GM18505 (cell line): ENCODE data around the gene LILRA5.
"Not testable (repeated sequence)": the region's sequence is repeated elsewhere in the genome, so short reads cannot be mapped to it uniquely, and the experiment has no call there.

ENCODE experiments used
- ATAC-seq: cut with Tn5 transposase; IDR thresholded peaks from one replicate; pipeline ENCODE4 v1.9.1; 2021; ENCODE audit not compliant: unreplicated experiment
- POLR2A ChIP-seq: IDR thresholded peaks from 4 replicates; pipeline ENCODE4 v1.6.1; 2011; ENCODE audit warnings: borderline replicate concordance; ENCODE audit not compliant: insufficient read depth, insufficient read length; ENCODE audit errors: extremely low read depth

LILRA5 gene

DNA sequence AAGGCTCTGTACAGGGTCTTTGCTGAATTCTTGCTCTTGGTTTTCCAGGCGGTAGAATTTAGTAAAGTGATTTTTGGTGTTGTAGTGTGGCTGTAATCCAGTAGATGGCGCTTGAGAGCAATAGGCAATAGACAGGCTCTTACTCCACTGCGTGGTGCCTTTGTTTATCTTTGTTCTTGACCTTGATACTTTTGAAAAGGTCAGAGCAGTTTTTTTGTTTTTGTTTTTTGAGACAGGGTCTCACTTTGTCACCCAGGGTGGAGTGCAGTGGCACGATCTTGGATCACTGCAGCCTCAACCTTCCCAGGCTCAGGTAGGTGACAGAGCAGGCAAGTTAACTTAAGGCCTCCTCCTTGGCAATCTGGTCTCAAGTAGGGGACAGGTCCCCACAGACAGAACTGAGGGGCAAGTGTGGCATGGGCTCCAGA, 12.2 kb upstream of the LILRA5 start:
- no peak for TF ChIP-seq POLR2A
- no peak for ATAC-seq

DNA sequence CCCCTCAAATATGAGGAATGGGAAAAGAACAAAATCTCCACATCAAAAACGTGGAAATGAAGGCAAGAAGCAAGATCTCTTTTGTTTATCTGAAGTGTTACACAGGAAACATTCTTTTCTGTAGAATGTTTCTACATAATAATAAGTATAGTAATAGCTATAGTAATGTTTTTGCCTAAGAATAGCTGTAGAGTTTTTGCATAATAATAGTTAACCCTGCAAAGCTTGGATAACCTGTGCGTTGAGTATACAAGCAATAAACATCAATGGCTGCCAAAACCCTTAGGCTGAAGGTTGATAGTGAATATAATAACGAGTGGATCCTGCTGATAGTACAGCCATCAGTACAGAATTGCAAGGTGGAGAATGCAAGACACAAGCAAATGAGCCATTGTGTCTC, 11.1 kb upstream of the LILRA5 start:
- ATAC-seq = no peak
- no peak for TF ChIP-seq POLR2A

DNA sequence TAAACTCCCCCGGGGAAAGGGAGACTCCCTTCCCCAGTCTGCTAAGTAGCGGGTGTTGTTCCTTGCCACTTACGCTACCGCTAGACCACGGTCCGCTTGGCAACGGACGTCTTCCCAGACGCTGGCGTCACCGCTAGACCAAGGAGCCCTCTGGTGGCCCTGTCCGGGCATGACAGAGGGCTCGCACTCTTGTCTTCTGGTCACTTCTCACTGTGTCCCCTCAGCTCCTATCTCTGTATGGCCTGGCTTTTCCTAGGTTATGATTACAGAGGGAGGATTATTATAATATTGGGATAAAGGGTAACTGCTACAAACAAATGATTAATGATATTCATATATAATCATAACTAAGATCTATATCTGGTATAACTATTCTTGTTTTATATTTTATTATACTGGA, 10.0 kb upstream of the LILRA5 start:
- not testable (repeated sequence) for ATAC-seq

DNA sequence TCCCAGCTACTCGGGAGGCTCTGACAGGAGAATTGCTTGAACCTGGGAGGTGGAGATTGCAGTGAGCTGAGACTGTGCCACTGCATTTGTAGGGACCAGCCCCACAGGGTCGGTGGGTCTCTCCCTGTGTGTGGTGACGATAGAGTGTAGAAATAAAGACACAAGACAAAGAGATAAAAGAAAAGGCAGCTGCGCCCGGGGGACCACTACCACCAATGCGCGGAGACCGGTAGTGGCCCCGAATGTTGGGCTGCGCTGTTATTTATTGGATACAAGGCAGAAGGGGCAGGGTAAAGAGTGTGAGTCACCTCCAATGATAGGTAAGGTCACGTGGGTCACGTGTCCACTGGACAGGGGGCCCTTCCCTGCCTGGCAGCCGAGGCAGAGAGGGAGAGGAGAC, 9.3 kb upstream of the LILRA5 start:
- not testable (repeated sequence) for ATAC-seq

DNA sequence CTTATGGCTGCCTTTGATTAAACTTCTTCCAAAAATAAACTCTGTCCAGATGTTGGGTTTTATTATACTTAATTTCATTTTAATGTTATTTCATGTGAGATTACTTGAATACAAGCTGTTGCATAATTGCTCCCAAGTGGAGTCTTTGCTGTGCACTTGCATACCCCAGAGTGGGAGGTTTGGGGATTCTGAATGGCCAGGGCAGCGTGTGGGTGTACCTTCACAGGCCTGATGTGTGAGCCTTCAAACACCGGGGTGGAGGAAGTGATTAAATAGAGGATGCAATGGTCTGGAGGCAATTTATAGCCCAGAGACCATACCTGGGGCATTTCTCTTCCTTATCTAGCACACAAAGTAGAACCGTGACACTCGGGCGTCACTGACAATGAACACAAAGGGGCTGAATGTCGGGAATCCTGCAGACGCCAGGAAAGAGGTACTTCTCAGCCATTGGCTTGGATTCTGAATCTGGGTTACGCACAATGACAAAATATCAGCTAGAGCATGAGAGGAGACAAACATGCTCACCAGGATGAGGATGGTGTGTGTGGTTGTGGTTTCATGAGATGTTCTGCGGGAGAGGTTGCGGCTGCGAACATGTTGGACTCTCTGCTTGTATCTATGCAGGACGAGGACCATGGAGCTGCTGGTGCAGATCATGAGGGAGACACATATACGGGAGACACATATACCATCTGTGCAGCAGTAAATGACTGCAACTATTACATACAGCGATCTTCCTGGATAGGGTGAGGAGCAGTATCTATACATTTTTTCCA, 7.1 kb upstream of the LILRA5 start:
- no peak for ATAC-seq
- TF ChIP-seq POLR2A = no peak

DNA sequence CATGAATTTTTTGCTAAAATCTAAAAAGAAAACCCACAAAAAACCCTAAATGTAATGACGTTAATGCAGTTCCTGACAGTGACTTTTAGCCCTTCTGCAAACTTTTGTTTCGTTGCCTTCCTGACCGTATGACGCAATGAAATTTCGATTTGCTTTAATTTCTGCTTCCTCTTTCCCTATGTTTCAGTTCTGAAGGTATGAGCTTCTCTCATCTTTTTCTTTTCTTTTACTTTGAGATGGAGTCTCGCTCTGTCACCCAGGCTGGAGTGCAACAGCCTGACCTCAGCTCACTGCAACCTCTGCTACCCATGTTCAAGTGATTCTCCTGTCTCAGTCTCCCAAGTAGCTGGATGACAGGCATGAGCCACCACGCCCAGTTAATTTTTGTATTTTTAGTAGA, 6.1 kb upstream of the LILRA5 start:
- no peak for TF ChIP-seq POLR2A
- no peak for ATAC-seq

DNA sequence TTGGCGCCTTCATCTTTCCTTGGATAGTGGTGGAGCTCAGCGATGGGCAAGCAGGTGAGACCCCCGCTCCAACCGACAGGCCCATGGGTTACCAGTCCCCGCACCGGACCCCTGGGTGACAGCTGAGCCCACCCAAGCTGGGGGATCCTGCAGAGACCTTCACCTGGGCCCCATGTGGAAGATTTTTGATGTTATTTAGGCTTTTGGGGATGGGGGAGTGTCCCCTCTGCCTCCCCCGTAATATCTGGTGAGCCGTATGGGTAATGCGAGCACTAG, 4.9 kb upstream of the LILRA5 start:
- no peak for ATAC-seq
- no peak for TF ChIP-seq POLR2A

DNA sequence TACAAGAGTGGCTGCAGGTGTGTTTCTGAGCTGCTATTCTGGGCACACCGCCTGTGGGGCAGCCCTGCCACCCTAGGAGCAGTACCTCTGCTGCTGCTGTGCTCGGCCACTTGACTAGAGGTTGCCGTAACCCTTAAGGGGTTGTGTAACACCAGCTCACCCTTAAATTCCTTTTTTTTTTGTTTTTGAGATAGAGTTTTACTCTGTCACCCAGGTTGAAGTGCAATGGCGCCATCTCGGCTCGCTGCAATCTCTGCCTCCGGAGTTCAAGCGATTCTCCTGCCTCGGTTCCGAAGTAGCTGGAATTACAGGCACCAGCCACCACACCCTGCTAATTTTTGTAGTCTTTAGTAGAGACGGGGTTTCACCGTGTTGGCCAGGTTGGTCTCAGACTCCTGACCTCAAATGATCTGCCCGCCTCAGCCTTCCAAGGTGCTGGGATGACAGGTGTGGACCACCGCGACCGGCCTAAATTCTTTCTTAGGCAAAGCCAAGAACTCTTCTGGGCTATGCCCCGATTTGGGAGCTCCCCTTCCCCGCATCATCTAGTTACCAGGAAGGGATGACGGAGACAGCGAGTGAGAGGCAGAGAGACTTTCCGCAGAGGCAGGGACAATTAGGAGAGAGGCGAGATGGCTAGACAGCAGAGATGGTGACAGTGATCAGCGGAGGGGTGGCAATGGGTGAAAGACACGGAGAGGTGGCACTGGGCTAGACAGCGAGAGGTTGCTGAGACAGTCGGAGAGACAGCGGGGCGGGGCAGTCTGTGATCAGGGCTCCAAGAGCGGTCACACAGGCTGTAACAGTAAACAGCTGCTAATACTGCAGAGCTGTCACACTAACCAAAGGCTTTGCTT, 4.4 kb upstream of the LILRA5 start:
- no peak for TF ChIP-seq POLR2A
- no peak for ATAC-seq

DNA sequence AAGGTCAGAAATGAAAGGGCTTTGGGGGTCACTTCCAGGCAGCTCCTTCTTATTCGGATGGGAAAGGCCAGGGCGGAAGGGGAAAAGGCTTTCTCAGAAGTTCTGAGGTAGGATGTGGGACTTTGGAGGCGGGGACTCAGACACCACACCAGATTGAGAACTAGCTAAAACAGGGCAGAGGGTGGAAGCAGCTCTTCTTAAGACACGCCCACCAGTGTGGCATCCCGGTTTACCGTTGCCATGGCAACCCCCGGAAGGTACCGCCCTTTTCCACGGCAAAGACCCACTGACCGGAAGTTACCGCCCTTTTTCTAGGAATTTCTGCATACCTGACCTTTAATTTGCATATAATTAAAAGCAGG, 3.8 kb upstream of the LILRA5 start:
- no peak for ATAC-seq
- no peak for TF ChIP-seq POLR2A

DNA sequence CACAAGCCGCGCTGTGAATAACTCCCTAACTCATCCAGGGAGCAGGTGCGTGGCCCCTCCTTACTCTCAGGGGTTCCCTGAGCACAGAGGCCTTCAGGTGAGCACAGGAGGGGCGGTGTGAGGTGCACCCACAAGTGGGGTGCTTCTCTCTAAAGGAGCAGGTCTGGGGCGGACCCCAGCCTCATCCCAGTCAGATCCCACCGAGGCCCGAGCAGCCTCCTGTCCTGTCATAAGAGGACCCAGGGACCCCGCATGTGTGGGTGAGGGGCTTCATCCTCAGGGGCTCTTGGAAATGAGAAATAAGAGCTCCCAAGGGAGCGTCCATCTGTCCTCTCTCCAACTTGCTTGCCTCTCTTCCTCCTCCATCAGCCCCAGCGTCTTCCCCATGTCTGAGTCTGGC, 3.0 kb upstream of the LILRA5 start:
- no peak for ATAC-seq
- no peak for TF ChIP-seq POLR2A

DNA sequence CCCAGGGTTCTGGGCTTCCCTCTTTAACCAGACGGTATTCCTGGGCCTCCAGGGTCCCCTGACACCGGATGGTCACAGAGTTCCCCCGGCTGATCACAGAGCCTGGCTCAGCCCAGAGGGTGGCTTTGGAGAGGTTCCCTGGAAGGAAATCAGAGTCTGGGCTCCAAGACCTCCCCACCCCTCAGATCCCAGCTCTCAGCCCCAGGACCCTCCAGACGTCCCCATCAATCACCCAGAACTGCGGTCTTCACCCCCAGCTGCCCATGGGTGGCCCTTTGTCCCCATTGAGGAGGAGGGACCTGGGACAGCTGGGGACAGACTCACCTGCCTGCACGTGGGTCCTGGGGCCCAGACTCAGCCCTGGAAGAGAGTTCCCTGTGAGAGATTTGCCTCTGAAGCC, 955 bp downstream of the LILRA5 start:
- ATAC-seq = no peak
- TF ChIP-seq POLR2A = no peak

DNA sequence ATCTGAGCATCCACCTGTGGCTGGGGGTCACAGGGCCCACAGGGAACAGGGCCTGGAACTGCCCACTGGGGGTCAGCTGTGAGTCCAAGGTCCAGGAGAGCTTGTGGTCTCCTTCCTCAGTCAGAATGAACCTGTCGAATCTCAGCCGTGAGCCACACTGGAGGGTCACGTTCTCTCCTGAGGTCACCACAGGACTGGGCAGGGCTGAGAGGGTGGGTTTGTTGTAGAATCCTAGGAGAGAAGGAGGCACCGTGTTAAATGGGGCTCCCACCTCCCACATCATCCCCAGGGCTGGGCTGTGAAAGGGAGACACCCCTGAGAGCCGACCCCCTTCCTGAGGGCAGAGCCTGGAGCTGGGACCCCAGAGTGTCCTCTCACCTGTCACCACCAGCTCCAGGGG, 1.5 kb downstream of the LILRA5 start:
- no peak for TF ChIP-seq POLR2A
- ATAC-seq = no peak

DNA sequence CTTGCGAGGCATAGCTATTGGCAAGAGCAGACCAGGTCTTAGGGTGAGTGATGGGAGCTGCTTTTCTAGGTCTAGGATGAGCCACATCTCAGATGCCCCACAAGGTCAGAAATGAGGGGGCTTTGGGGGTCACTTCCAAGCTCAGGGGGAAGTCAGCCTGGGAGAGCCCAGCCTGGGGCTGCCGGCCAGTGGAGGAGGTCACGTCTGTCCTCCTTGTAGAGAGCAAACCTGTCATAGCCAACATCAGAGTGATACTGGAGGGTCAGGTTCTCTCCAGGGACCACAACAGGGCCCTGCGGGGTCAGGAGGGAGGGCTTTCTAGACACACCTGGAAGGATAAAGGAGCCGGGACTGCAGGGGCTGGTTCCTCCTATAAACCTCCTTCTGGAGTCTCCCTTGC, 2.4 kb downstream of the LILRA5 start:
- no peak for TF ChIP-seq POLR2A
- ATAC-seq = no peak

DNA sequence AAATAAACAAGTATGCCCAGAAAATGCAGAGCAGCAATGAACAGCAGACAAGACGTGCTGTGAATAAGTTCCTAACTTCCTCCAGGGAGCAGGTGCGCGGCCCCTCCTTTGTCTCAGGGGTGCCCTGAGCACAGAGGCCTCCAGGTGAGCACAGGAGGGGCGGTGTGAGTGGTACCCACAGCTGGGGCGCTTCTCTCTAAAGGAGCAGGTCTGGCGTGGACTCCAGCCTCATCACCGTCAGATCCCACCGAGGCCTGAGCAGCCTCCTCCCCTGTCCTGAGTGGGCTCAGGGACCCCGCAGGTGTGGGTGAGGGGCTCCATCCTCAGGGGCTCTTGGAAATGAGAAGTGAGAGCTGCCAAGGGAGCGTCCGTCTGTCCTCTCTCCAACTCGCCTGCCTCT, 3.2 kb downstream of the LILRA5 start:
- TF ChIP-seq POLR2A = no peak
- ATAC-seq = no peak
